AG10803 (cell line): ENCODE measurements around the gene TAF5L.

Source experiments
- DNase-seq: peaks from one replicate; pipeline ENCODE4 v3.0.0; 2010; ENCODE audit warnings: low read depth
- H3K4me3 ChIP-seq: 2 replicates; pipeline ENCODE4 v1.5.1; 2011; ENCODE audit warnings: mild to moderate bottlenecking, low read length, control low read depth
- CTCF ChIP-seq: conservative IDR thresholded peaks from 2 replicates; pipeline ENCODE4 v1.5.1; 2011; ENCODE audit warnings: mild to moderate bottlenecking, low read length, control low read depth, inconsistent platforms

The TAF5L gene

GRCh38 chr1:229594227-229595008 lies 31.5 kb downstream of the TAF5L start:
- H3K4me3 ChIP-seq, result no peak overlapping the region
- no peak for DNase-seq
- TF ChIP-seq CTCF, result no peak

GRCh38 chr1:229593800-229594199 lies 32.1 kb downstream of the TAF5L start:
- no peak for TF ChIP-seq CTCF
- DNase-seq, result no peak
- no peak overlapping the region for H3K4me3 ChIP-seq

- no peak overlapping the region for H3K4me3 ChIP-seq
- TF ChIP-seq CTCF, result no peak
- DNase-seq, result no peak
Measured at GRCh38 chr1:229590119-229590518, 35.8 kb downstream of the TAF5L start.

GRCh38 chr1:229585338-229585737 lies 40.6 kb downstream of the TAF5L start:
- H3K4me3 ChIP-seq, result no peak overlapping the region
- TF ChIP-seq CTCF, result no peak
- no peak for DNase-seq

- no peak for DNase-seq
Measured at GRCh38 chr1:229582715-229583114, 43.2 kb downstream of the TAF5L start.

GRCh38 chr1:229582011-229582694 lies 43.8 kb downstream of the TAF5L start:
- DNase-seq, result no peak
- TF ChIP-seq CTCF, result no peak
- H3K4me3 ChIP-seq, result no peak overlapping the region

More at GRCh38 chr1:229582715-229583114, 43.2 kb downstream of the TAF5L start:
- TF ChIP-seq CTCF, result no peak
- no peak overlapping the region for H3K4me3 ChIP-seq

- H3K4me3 ChIP-seq, result no peak overlapping the region
- no peak for DNase-seq
- no peak for TF ChIP-seq CTCF
Measured at GRCh38 chr1:229581485-229581884, 44.4 kb downstream of the TAF5L start.
